GM19239 (cell line): Measurements from ENCODE around the gene DISP3.

Source experiments
- DNase-seq: peaks from one replicate; pipeline ENCODE4 v3.0.0; 2011; ENCODE audit warnings: low spot score; ENCODE audit not compliant: insufficient read length
- FAIRE-seq: peaks from 2 replicates; lab custom pipeline; 2011; peaks lifted over from hg19 to GRCh38; lab: Jason Lieb, UNC

DISP3 gene

GRCh38 chr1:11505591-11506538 lies 26.9 kb downstream of the DISP3 start:
- DNase-seq (no peak), FAIRE-seq (no peak)

- no peak for FAIRE-seq
- no peak for DNase-seq
Measured at GRCh38 chr1:11507309-11507708, 28.4 kb downstream of the DISP3 start.

GRCh38 chr1:11513681-11514080 lies 34.7 kb downstream of the DISP3 start:
- no peak for DNase-seq
- FAIRE-seq = no peak

- DNase-seq = no peak
- FAIRE-seq = no peak
Measured at GRCh38 chr1:11514366-11514765, 35.4 kb downstream of the DISP3 start.

- no peak for DNase-seq
- no peak for FAIRE-seq
Measured at GRCh38 chr1:11515368-11516300, 36.7 kb downstream of the DISP3 start.

- no peak for FAIRE-seq
- no peak for DNase-seq
Measured at GRCh38 chr1:11516961-11517635, 38.1 kb downstream of the DISP3 start.

GRCh38 chr1:11518016-11518701 lies 39.2 kb downstream of the DISP3 start:
- DNase-seq = no peak
- FAIRE-seq = no peak

- FAIRE-seq (no peak), DNase-seq (no peak)
Measured at GRCh38 chr1:11518791-11519628, 40.1 kb downstream of the DISP3 start.

- FAIRE-seq (no peak), DNase-seq (no peak)
Measured at GRCh38 chr1:11519629-11520031, 40.7 kb downstream of the DISP3 start.

GRCh38 chr1:11520531-11521233 lies 41.7 kb downstream of the DISP3 start:
- no peak for DNase-seq
- FAIRE-seq = no peak

GRCh38 chr1:11521582-11522399 lies 42.8 kb downstream of the DISP3 start:
- DNase-seq = no peak
- no peak for FAIRE-seq

GRCh38 chr1:11522400-11523235 lies 43.7 kb downstream of the DISP3 start:
- DNase-seq (no peak), FAIRE-seq (no peak)

GRCh38 chr1:11523261-11523660 lies 44.3 kb downstream of the DISP3 start:
- DNase-seq = no peak

GRCh38 chr1:11523746-11524464 lies 45.0 kb downstream of the DISP3 start:
- FAIRE-seq (no peak), DNase-seq (no peak)

More at GRCh38 chr1:11523261-11523660, 44.3 kb downstream of the DISP3 start:
- FAIRE-seq = no peak

- DNase-seq (no peak), FAIRE-seq (no peak)
Measured at GRCh38 chr1:11524465-11525150, 45.7 kb downstream of the DISP3 start.
